ENCODE data around the gene MED15. TPM values are rescaled to one million over a fixed set of nuclear protein-coding genes. Genes with fewer than 3 reads are reported as not detected.

MED15 gene
- total RNA-seq, 1 donor, result 36.9 TPM

DNA sequence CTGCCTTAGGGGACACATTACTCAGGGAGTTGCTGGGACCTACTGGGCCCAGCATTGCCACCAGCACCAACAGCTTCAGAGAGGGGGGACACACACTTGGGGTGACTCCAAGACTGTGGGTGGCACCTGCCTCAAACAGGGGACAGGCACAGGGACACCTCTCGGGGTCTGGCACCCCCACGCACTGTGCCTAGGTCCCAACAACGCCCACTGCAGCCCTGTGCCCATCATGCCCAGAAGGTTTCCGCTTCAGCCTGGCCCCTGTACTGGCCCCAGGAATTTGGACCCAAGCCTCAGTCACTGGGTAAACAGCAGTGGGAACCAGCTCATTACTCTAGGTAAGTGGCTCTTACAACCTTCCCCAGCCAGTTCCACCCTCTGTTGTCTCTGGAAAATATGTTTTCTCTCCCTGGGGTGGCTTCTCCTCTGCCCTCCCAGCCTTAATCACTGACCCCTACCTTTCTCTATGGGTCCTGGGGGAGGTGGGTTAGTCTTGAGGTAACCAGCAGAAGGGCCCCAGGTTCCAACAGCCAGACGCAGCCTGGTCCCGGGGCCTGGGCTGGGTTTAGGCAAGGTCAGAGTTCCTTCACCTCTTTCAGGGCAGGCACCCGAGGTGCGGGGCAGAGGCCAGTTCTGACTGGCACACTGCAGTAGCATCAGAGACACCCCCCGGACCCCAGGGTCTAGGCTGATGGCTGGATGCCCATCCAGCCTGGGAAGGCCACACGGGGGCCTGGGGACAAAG, 123.6 kb downstream of the MED15 start:
- no peak for TF ChIP-seq CTCF (IDR thresholded peaks at IDR 0.05; ENCODE audit: extremely low read depth, low read depth, low read length)
- Histone ChIP-seq H3K27me3 (ENCODE audit: insufficient read depth, low read length) (peaks cover 23% of the 10 kb centered on the region), H3K9me3 (ENCODE audit: low read depth, low read length) (no peaks in the 10 kb centered on the region), H3K4me2 (ENCODE audit: insufficient read depth, low read length) (no peak overlapping the region), H3K4me3 (ENCODE audit: insufficient read depth, low read length) (no peak overlapping the region), H4K20me1 (ENCODE audit: insufficient read depth, low read length) (no peaks in the 10 kb centered on the region), H3K4me1 (ENCODE audit: insufficient read depth, low read length) (no peaks in the 10 kb centered on the region), H3K27ac (ENCODE audit: low read depth, low read length) (no peak overlapping the region), H2AFZ (ENCODE audit: low read length) (no peak overlapping the region), H3K79me2 (ENCODE audit: insufficient read depth, low read length) (no peaks in the 10 kb centered on the region), H3K36me3 (ENCODE audit: insufficient read depth, low read length) (no peaks in the 10 kb centered on the region)
- peak; percentile 43 for DNase-seq (ENCODE audit: insufficient read length, low spot score, missing footprints)

- peaks cover 25% of the 10 kb centered on the region for H3K27me3 ChIP-seq (ENCODE audit: insufficient read depth, low read length)
- no peak overlapping the region for H2AFZ ChIP-seq (ENCODE audit: low read length)
- H3K4me2 ChIP-seq (ENCODE audit: insufficient read depth, low read length), result no peak overlapping the region
- H3K4me3 ChIP-seq (ENCODE audit: insufficient read depth, low read length), result no peak overlapping the region
- no peak for TF ChIP-seq CTCF (IDR thresholded peaks at IDR 0.05; ENCODE audit: extremely low read depth, low read depth, low read length)
- no peaks in the 10 kb centered on the region for H4K20me1 ChIP-seq (ENCODE audit: insufficient read depth, low read length)
- H3K27ac ChIP-seq (ENCODE audit: low read depth, low read length), result no peak overlapping the region
- H3K79me2 ChIP-seq (ENCODE audit: insufficient read depth, low read length), result no peaks in the 10 kb centered on the region
- no peaks in the 10 kb centered on the region for H3K9me3 ChIP-seq (ENCODE audit: low read depth, low read length)
- H3K4me1 ChIP-seq (ENCODE audit: insufficient read depth, low read length), result no peaks in the 10 kb centered on the region
- DNase-seq (ENCODE audit: insufficient read length, low spot score, missing footprints), result peak; percentile 45
- no peaks in the 10 kb centered on the region for H3K36me3 ChIP-seq (ENCODE audit: insufficient read depth, low read length)
Measured at GRCh38 chr22:20632082-20632481, 124.7 kb downstream of the MED15 start.

DNA sequence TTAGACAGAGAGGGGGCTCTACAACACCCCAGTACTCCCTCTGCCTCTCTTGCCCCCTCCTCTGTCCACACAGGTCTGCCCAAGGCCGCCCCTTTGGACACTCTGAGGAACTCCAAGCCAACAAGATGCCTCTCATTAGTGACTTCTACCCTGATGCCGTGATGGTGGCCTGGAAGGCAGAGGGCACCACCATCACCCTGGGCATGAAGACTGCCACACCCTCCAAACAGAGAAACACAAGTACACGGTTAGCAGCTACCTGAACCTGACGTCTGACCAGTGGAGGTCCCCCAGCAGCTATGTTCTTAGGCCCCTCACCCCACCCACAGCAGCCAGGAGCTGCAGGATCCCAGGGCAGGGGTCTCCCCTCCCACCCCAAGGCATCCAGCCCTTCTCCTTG, 125.1 kb downstream of the MED15 start:
- H3K4me3 ChIP-seq (ENCODE audit: insufficient read depth, low read length), result no peak overlapping the region
- H3K27me3 ChIP-seq (ENCODE audit: insufficient read depth, low read length), result peaks cover 20% of the 10 kb centered on the region
- TF ChIP-seq CTCF (IDR thresholded peaks at IDR 0.05; ENCODE audit: extremely low read depth, low read depth, low read length), result no peak
- H3K36me3 ChIP-seq (ENCODE audit: insufficient read depth, low read length), result no peaks in the 10 kb centered on the region
- H3K9me3 ChIP-seq (ENCODE audit: low read depth, low read length), result no peaks in the 10 kb centered on the region
- no peak overlapping the region for H2AFZ ChIP-seq (ENCODE audit: low read length)
- no peak overlapping the region for H3K27ac ChIP-seq (ENCODE audit: low read depth, low read length)
- H3K4me1 ChIP-seq (ENCODE audit: insufficient read depth, low read length), result no peaks in the 10 kb centered on the region
- H3K79me2 ChIP-seq (ENCODE audit: insufficient read depth, low read length), result no peaks in the 10 kb centered on the region
- DNase-seq (ENCODE audit: insufficient read length, low spot score, missing footprints), result no peak
- H3K4me2 ChIP-seq (ENCODE audit: insufficient read depth, low read length), result no peak overlapping the region
- H4K20me1 ChIP-seq (ENCODE audit: insufficient read depth, low read length), result no peaks in the 10 kb centered on the region

GRCh38 chr22:20634560-20635226, 127.3 kb downstream of the MED15 start:
- Histone ChIP-seq H3K4me3 (ENCODE audit: insufficient read depth, low read length) (no peak overlapping the region), H2AFZ (ENCODE audit: low read length) (no peak overlapping the region), H3K79me2 (ENCODE audit: insufficient read depth, low read length) (no peaks in the 10 kb centered on the region), H3K27ac (ENCODE audit: low read depth, low read length) (no peak overlapping the region), H3K9me3 (ENCODE audit: low read depth, low read length) (peaks cover under 1% of the 10 kb centered on the region), H3K27me3 (ENCODE audit: insufficient read depth, low read length) (peaks cover 21% of the 10 kb centered on the region), H3K36me3 (ENCODE audit: insufficient read depth, low read length) (no peaks in the 10 kb centered on the region), H3K4me2 (ENCODE audit: insufficient read depth, low read length) (no peak overlapping the region), H4K20me1 (ENCODE audit: insufficient read depth, low read length) (no peaks in the 10 kb centered on the region), H3K4me1 (ENCODE audit: insufficient read depth, low read length) (no peaks in the 10 kb centered on the region)
- TF ChIP-seq CTCF (IDR thresholded peaks at IDR 0.05; ENCODE audit: extremely low read depth, low read depth, low read length), result no peak
- DNase-seq (ENCODE audit: insufficient read length, low spot score, missing footprints), result peak; percentile 41

Measured in osteoblast (primary cell).